IPS-15b (cell line): Measurements from ENCODE around the gene AIFM2.
"Not testable (repeated sequence)": the region's sequence is repeated elsewhere in the genome, so short reads cannot be mapped to it uniquely, and the experiment has no call there.

Experiments used
- H3K27me3 ChIP-seq: one replicate; pipeline ENCODE4 v1.6.1; 2013; ENCODE audit warnings: low read length; ENCODE audit not compliant: control insufficient read depth, insufficient read depth
- H3K36me3 ChIP-seq: one replicate; pipeline ENCODE4 v1.6.1; 2013; ENCODE audit warnings: low read length; ENCODE audit not compliant: control insufficient read depth, insufficient read depth
- H3K4me1 ChIP-seq: one replicate; pipeline ENCODE4 v1.6.1; 2013; ENCODE audit warnings: mild to moderate bottlenecking, low read length; ENCODE audit not compliant: control insufficient read depth, insufficient read depth
- H3K4me3 ChIP-seq: one replicate; pipeline ENCODE4 v1.5.1; 2013; ENCODE audit warnings: low read depth, low read length
- H3K9ac ChIP-seq: one replicate; pipeline ENCODE4 v1.6.1; 2013; ENCODE audit warnings: low read depth, mild to moderate bottlenecking, low read length
- H3K9me3 ChIP-seq: one replicate; pipeline ENCODE4 v1.6.1; 2013; ENCODE audit warnings: mild to moderate bottlenecking, low read length; ENCODE audit not compliant: control insufficient read depth, insufficient read depth

Gene AIFM2

GRCh38 chr10:70119197-70119596 lies 13.4 kb downstream of the AIFM2 start:
- no peaks in the 10 kb centered on the region for H3K36me3 ChIP-seq
- no peaks in the 10 kb centered on the region for H3K27me3 ChIP-seq
- H3K9me3 ChIP-seq = no peaks in the 10 kb centered on the region
- H3K9ac ChIP-seq = no peak overlapping the region
- H3K4me1 ChIP-seq = no peaks in the 10 kb centered on the region
- H3K4me3 ChIP-seq = no peak overlapping the region

GRCh38 chr10:70118196-70118595 lies 14.4 kb downstream of the AIFM2 start:
- H3K9ac ChIP-seq = no peak overlapping the region
- H3K36me3 ChIP-seq = peaks cover 3% of the 10 kb centered on the region
- no peaks in the 10 kb centered on the region for H3K4me1 ChIP-seq
- no peaks in the 10 kb centered on the region for H3K27me3 ChIP-seq
- no peaks in the 10 kb centered on the region for H3K9me3 ChIP-seq
- H3K4me3 ChIP-seq = no peak overlapping the region

- Histone ChIP-seq H3K27me3 (no peaks in the 10 kb centered on the region), H3K9me3 (no peaks in the 10 kb centered on the region), H3K4me1 (no peaks in the 10 kb centered on the region), H3K4me3 (no peak overlapping the region), H3K36me3 (peaks cover 3% of the 10 kb centered on the region), H3K9ac (no peak overlapping the region)
Observed at GRCh38 chr10:70117646-70118045, 15.0 kb downstream of the AIFM2 start.

- Histone ChIP-seq H3K27me3 (no peaks in the 10 kb centered on the region), H3K4me3 (no peak overlapping the region), H3K9me3 (no peaks in the 10 kb centered on the region), H3K36me3 (peaks cover 3% of the 10 kb centered on the region), H3K4me1 (no peaks in the 10 kb centered on the region), H3K9ac (no peak overlapping the region)
Observed at GRCh38 chr10:70115948-70116682, 16.5 kb downstream of the AIFM2 start.

GRCh38 chr10:70114902-70115301 lies 17.7 kb downstream of the AIFM2 start:
- Histone ChIP-seq H3K4me3 (no peak overlapping the region), H3K9ac (no peak overlapping the region), H3K36me3 (peaks cover 3% of the 10 kb centered on the region), H3K4me1 (no peaks in the 10 kb centered on the region), H3K9me3 (no peaks in the 10 kb centered on the region), H3K27me3 (no peaks in the 10 kb centered on the region)

GRCh38 chr10:70112071-70112470 lies 20.6 kb downstream of the AIFM2 start:
- H3K4me3 ChIP-seq = no peak overlapping the region
- no peaks in the 10 kb centered on the region for H3K9me3 ChIP-seq
- H3K27me3 ChIP-seq = no peaks in the 10 kb centered on the region
- H3K9ac ChIP-seq = no peak overlapping the region
- peaks cover 3% of the 10 kb centered on the region for H3K36me3 ChIP-seq
- no peaks in the 10 kb centered on the region for H3K4me1 ChIP-seq

GRCh38 chr10:70111496-70111895 lies 21.1 kb downstream of the AIFM2 start:
- H3K36me3 ChIP-seq = peaks cover 3% of the 10 kb centered on the region

GRCh38 chr10:70109064-70109729 lies 23.4 kb downstream of the AIFM2 start:
- no peak overlapping the region for H3K9ac ChIP-seq
- no peak overlapping the region for H3K4me3 ChIP-seq
- H3K27me3 ChIP-seq = no peaks in the 10 kb centered on the region
- no peaks in the 10 kb centered on the region for H3K9me3 ChIP-seq
- H3K36me3 ChIP-seq = peaks cover 3% of the 10 kb centered on the region
- no peaks in the 10 kb centered on the region for H3K4me1 ChIP-seq

More at GRCh38 chr10:70111496-70111895, 21.1 kb downstream of the AIFM2 start:
- H3K4me1 ChIP-seq = no peaks in the 10 kb centered on the region
- H3K27me3 ChIP-seq = no peaks in the 10 kb centered on the region
- no peak overlapping the region for H3K9ac ChIP-seq
- H3K4me3 ChIP-seq = no peak overlapping the region
- H3K9me3 ChIP-seq = no peaks in the 10 kb centered on the region

- Histone ChIP-seq H3K36me3 (no peaks in the 10 kb centered on the region), H3K9me3 (no peaks in the 10 kb centered on the region), H3K4me1 (no peaks in the 10 kb centered on the region), H3K27me3 (no peaks in the 10 kb centered on the region), H3K9ac (no peak overlapping the region), H3K4me3 (no peak overlapping the region)
Observed at GRCh38 chr10:70106958-70107791, 25.4 kb downstream of the AIFM2 start.

GRCh38 chr10:70101668-70102067 lies 31.0 kb downstream of the AIFM2 start:
- Histone ChIP-seq H3K36me3 (peaks cover 4% of the 10 kb centered on the region), H3K27me3 (no peaks in the 10 kb centered on the region), H3K4me3 (no peak overlapping the region), H3K9me3 (no peaks in the 10 kb centered on the region), H3K9ac (no peak overlapping the region), H3K4me1 (no peaks in the 10 kb centered on the region)

- not testable (repeated sequence) for H3K36me3 ChIP-seq, H3K9me3 ChIP-seq, H3K4me3 ChIP-seq, H3K27me3 ChIP-seq, H3K9ac ChIP-seq, H3K4me1 ChIP-seq
Observed at GRCh38 chr10:70101068-70101562, 31.5 kb downstream of the AIFM2 start.
